H1 (cell line): ENCODE data around the gene TPSB2. TPM values are rescaled to one million over a fixed set of nuclear protein-coding genes. Genes with fewer than 3 reads are reported as not detected.

Source experiments
- CTCF ChIA-PET: fragments of 300-600 bp; sonication (Branson Sonifier 250); formaldehyde crosslinking; loops from one replicate; lab custom pipeline; 2021; ENCODE audit not compliant: partially characterized antibody; lab: Charles Lee
- POLR2A ChIA-PET: fragments of 300-600 bp; sonication (Branson Sonifier 250); formaldehyde crosslinking; loops from one replicate; lab custom pipeline; 2021; ENCODE audit warnings: inconsistent platforms; ENCODE audit not compliant: partially characterized antibody; lab: Charles Lee
- DNase-seq, 2 experiments: peaks; one replicate each; pipeline versions ENCODE4 v3.0.0 to v3.0.0-alpha.2; 2010 to 2022; ENCODE audit warnings: low spot score in 2 of 2, low read depth in 1 of 2, mixed read lengths in 1 of 2
- FAIRE-seq: peaks from 2 replicates; lab custom pipeline; 2011; peaks lifted over from hg19 to GRCh38; lab: Jason Lieb, UNC
- H2AFZ ChIP-seq: 2 replicates; pipeline ENCODE4 v1.8.1; 2012; ENCODE audit warnings: low read length, inconsistent platforms
- H2AK5ac ChIP-seq: 2 replicates; pipeline ENCODE4 v1.6.1; 2013; ENCODE audit warnings: low read depth, low read length
- H2BK120ac ChIP-seq: replicated peaks from 2 replicates; pipeline ENCODE3; 2013; ENCODE audit warnings: low read depth, low read length, inconsistent platforms
- H2BK12ac ChIP-seq: 2 replicates; pipeline ENCODE4 v1.6.1; 2013; ENCODE audit warnings: low read depth, low read length
- H2BK15ac ChIP-seq: 2 replicates; pipeline ENCODE4 v1.6.1; 2013; ENCODE audit warnings: low read length
- H2BK20ac ChIP-seq: 2 replicates; pipeline ENCODE4 v1.6.1; 2013; ENCODE audit warnings: low read length
- H2BK5ac ChIP-seq: 2 replicates; pipeline ENCODE4 v1.6.1; 2013; ENCODE audit warnings: low read depth, low read length
- H3K14ac ChIP-seq: 2 replicates; pipeline ENCODE4 v1.6.1; 2013; ENCODE audit warnings: inconsistent platforms; ENCODE audit not compliant: insufficient read length
- H3K18ac ChIP-seq: 2 replicates; pipeline ENCODE4 v1.6.1; 2013; ENCODE audit warnings: low read length; ENCODE audit errors: extremely low read depth
- H3K23ac ChIP-seq: 2 replicates; pipeline ENCODE4 v1.6.1; 2013; ENCODE audit warnings: inconsistent platforms; ENCODE audit not compliant: insufficient read length
- H3K23me2 ChIP-seq: 2 replicates; pipeline ENCODE4 v1.6.1; 2013; ENCODE audit warnings: low read depth, low read length
- H3K27ac ChIP-seq: 2 replicates; pipeline ENCODE4 v1.6.1; 2011; ENCODE audit warnings: low read depth, low read length, inconsistent platforms
- H3K27me3 ChIP-seq, 4 experiments: replicated peaks in 1 of 4; 1 replicate in 1 of 4; 2 replicates in 3 of 4; pipeline versions ENCODE4 v1.6.1 to v1.8.1; 2011 to 2013; ENCODE audit warnings: low read length in 3 of 4, mild to moderate bottlenecking in 3 of 4, inconsistent platforms in 2 of 4, mixed read lengths in 2 of 4, moderate library complexity in 1 of 4; ENCODE audit not compliant: control insufficient read depth in 3 of 4, insufficient read depth in 3 of 4; ENCODE audit errors: extremely low read depth in 1 of 4
- H3K36me3 ChIP-seq, 4 experiments: 2 replicates each; pipeline versions ENCODE4 v1.6.1 to v1.8.1; 2011 to 2013; ENCODE audit warnings: mild to moderate bottlenecking in 4 of 4, low read length in 3 of 4, moderate library complexity in 2 of 4, control low read depth in 1 of 4, inconsistent platforms in 1 of 4; ENCODE audit not compliant: insufficient read depth in 4 of 4, control insufficient read depth in 2 of 4
- H3K4ac ChIP-seq: replicated peaks from 2 replicates; pipeline ENCODE3; 2013; ENCODE audit warnings: low read length, low read depth, mixed read lengths, inconsistent platforms; ENCODE audit not compliant: insufficient read length
- H3K4me1 ChIP-seq, 4 experiments: replicated peaks in 1 of 4; 1 replicate in 1 of 4; 2 replicates in 3 of 4; pipeline versions ENCODE4 v1.6.1 to v1.8.1; 2011 to 2013; ENCODE audit warnings: low read length in 3 of 4, inconsistent platforms in 2 of 4, mixed read lengths in 1 of 4; ENCODE audit not compliant: insufficient read depth in 4 of 4, control insufficient read depth in 3 of 4
- H3K4me2 ChIP-seq, 2 experiments: 2 replicates each; pipeline versions ENCODE4 v1.6.1 to v1.8.1; 2011 to 2013; ENCODE audit warnings: low read depth in 2 of 2, low read length in 2 of 2, control low read depth in 1 of 2, inconsistent platforms in 1 of 2, mild to moderate bottlenecking in 1 of 2; ENCODE audit not compliant: insufficient read depth in 1 of 2
- H3K4me3 ChIP-seq, 4 experiments: fragments of 200-600, 300-600 bp in 1 of 4; sonication (generic), shearing (Covaris generic), sonication (Bioruptor Twin) in 1 of 4; 2 replicates each; pipeline versions ENCODE4 v1.5.1 to v1.8.1; 2011 to 2016; ENCODE audit warnings: low read length in 4 of 4, low read depth in 3 of 4, control low read depth in 2 of 4, inconsistent platforms in 2 of 4, mild to moderate bottlenecking in 2 of 4, mixed read lengths in 1 of 4, moderate library complexity in 1 of 4; ENCODE audit not compliant: insufficient read depth in 2 of 4; ENCODE audit errors: extremely low read depth in 1 of 4
- H3K56ac ChIP-seq: replicated peaks from 2 replicates; pipeline ENCODE3; 2013; ENCODE audit warnings: low read depth, mild to moderate bottlenecking, mixed read lengths, low read length, inconsistent platforms; ENCODE audit not compliant: insufficient read length
- H3K79me1 ChIP-seq: 2 replicates; pipeline ENCODE4 v1.6.1; 2013; ENCODE audit warnings: low read depth, low read length, control low read depth
- H3K79me2 ChIP-seq, 2 experiments: 2 replicates each; pipeline versions ENCODE4 v1.6.1 to v1.8.1; 2012 to 2013; ENCODE audit warnings: low read length in 2 of 2, mild to moderate bottlenecking in 2 of 2, inconsistent platforms in 1 of 2; ENCODE audit not compliant: insufficient read depth in 2 of 2, control insufficient read depth in 1 of 2
- H3K9ac ChIP-seq, 4 experiments: replicated peaks in 1 of 4; 1 replicate in 1 of 4; 2 replicates in 3 of 4; pipeline versions ENCODE4 v1.6.1 to v1.8.1; 2011 to 2013; ENCODE audit warnings: low read depth in 3 of 4, low read length in 3 of 4, control low read depth in 2 of 4, mild to moderate bottlenecking in 2 of 4, moderate library complexity in 2 of 4, inconsistent platforms in 1 of 4; ENCODE audit errors: extremely low read depth in 1 of 4
- H3K9me3 ChIP-seq, 2 experiments: 2 replicates each; pipeline versions ENCODE4 v1.6.1 to v1.8.1; 2012 to 2013; ENCODE audit warnings: mild to moderate bottlenecking in 2 of 2, moderate library complexity in 2 of 2, control low read depth in 1 of 2, inconsistent platforms in 1 of 2, low read depth in 1 of 2, low read length in 1 of 2, mixed read lengths in 1 of 2; ENCODE audit not compliant: insufficient read depth in 2 of 2
- H4K20me1 ChIP-seq, 2 experiments: replicated peaks in 1 of 2; 2 replicates each; pipeline versions ENCODE3 to v1.8.1; 2011 to 2013; ENCODE audit warnings: inconsistent platforms in 2 of 2, low read length in 2 of 2, mild to moderate bottlenecking in 1 of 2; ENCODE audit not compliant: insufficient read depth in 2 of 2, control insufficient read depth in 1 of 2
- H4K5ac ChIP-seq: 2 replicates; pipeline ENCODE4 v1.6.1; 2013; ENCODE audit warnings: low read length, low read depth, mixed read lengths, inconsistent platforms; ENCODE audit not compliant: insufficient read length
- H4K8ac ChIP-seq: 2 replicates; pipeline ENCODE4 v1.8.0; 2013; ENCODE audit warnings: mild to moderate bottlenecking, moderate library complexity, low read length, inconsistent platforms; ENCODE audit not compliant: insufficient read depth; ENCODE audit errors: extremely low read depth
- H4K91ac ChIP-seq: replicated peaks from 2 replicates; pipeline ENCODE3; 2013; ENCODE audit warnings: low read length, mixed read lengths, inconsistent platforms; ENCODE audit not compliant: insufficient read length
- CBX8 ChIP-seq: fragments of 300-800, 300-1000 bp; sonication (generic); IDR thresholded peaks from 2 replicates; pipeline ENCODE4 v1.7.1; 2016; ENCODE audit warnings: low read depth, low read length, borderline replicate concordance
- CTBP2 ChIP-seq: IDR thresholded peaks from 2 replicates; pipeline ENCODE4 v1.7.0; 2011; ENCODE audit warnings: borderline replicate concordance, mild to moderate bottlenecking, moderate library complexity, mixed read lengths, low read length; ENCODE audit not compliant: insufficient read depth, insufficient read length
- GABPA ChIP-seq: IDR thresholded peaks from 2 replicates; pipeline ENCODE4 v1.6.1; 2011; ENCODE audit warnings: mild to moderate bottlenecking, low read length, moderate library complexity, borderline replicate concordance; ENCODE audit not compliant: insufficient read depth
- JUN ChIP-seq: IDR thresholded peaks from 2 replicates; pipeline ENCODE4 v1.6.1; 2011; ENCODE audit warnings: low read depth, mild to moderate bottlenecking, improper control_type of control experiment, low read length
- MAX ChIP-seq: IDR thresholded peaks from 2 replicates; pipeline ENCODE4 v1.6.1; 2012; ENCODE audit warnings: inconsistent platforms
- POLR2A ChIP-seq, 2 experiments: IDR thresholded peaks; 1 replicate in 1 of 2; 2 replicates in 1 of 2; pipeline ENCODE4 v1.6.1; 2011; ENCODE audit warnings: low read depth in 2 of 2, low read length in 2 of 2, mild to moderate bottlenecking in 2 of 2; ENCODE audit errors: control extremely low read depth in 1 of 2
- SIN3A ChIP-seq, 2 experiments: IDR thresholded peaks in 1 of 2; conservative IDR thresholded peaks in 1 of 2; 2 replicates each; pipeline ENCODE4 v1.6.1; 2011 to 2012; ENCODE audit warnings: low read length in 2 of 2, improper control_type of control experiment in 1 of 2, low read depth in 1 of 2, mild to moderate bottlenecking in 1 of 2
- SP1 ChIP-seq: IDR thresholded peaks from 2 replicates; pipeline ENCODE4 v1.6.1; 2011; ENCODE audit warnings: low read depth, low read length
- SP4 ChIP-seq: IDR thresholded peaks from 2 replicates; pipeline ENCODE4 v1.6.1; 2012; ENCODE audit warnings: low read length, inconsistent platforms
- SRF ChIP-seq: IDR thresholded peaks from 2 replicates; pipeline ENCODE4 v1.6.1; 2011; ENCODE audit warnings: mild to moderate bottlenecking, low read depth, low read length, moderate library complexity
- TCF12 ChIP-seq: IDR thresholded peaks from 2 replicates; pipeline ENCODE4 v1.6.1; 2011; ENCODE audit warnings: low read depth, mild to moderate bottlenecking, low read length
- WGBS, 2 experiments: shearing (Covaris generic) in 1 of 2; methylation state at CpG; one replicate each; pipeline versions ENCODE4 v1.1.6 to v1.1.7; 2013 to 2015; ENCODE audit warnings: low lambda C conversion rate in 2 of 2, mixed read lengths in 2 of 2, inconsistent platforms in 1 of 2, low coverage in 1 of 2, missing lambda C conversion rate in 1 of 2; ENCODE audit not compliant: insufficient replicate concordance in 2 of 2, insufficient coverage in 1 of 2, insufficient read length in 1 of 2; ENCODE audit errors: extremely low coverage in 1 of 2, missing lambda C conversion rate in 1 of 2; 5-methylcytosine and 5-hydroxymethylcytosine counted together
- polyA plus RNA-seq, 7 experiments: library from polyadenylated mRNA; depleted of rRNA in 3 of 7; stranded (reverse) in 5 of 7; unstranded in 2 of 7; fragments of >200 nt in 5 of 7; fragments of 200-250 nt in 2 of 7; gene quantifications; 1 replicate in 5 of 7; 2 replicates in 1 of 7; 4 replicates in 1 of 7; pipeline versions ENCODE4 v1.2.1 to v1.2.3, GENCODE V29; 2011 to 2013; ENCODE audit warnings: missing spikeins in 2 of 7, mixed read lengths in 2 of 7
- total RNA-seq: library from RNA; stranded (reverse); fragmentation: NEBNext Ultra II Directional; extraction: Animal tissue kit (Norgen Biotek cat#: 25700); gene quantifications from 2 replicates; pipeline ENCODE4 v1.2.1, GENCODE V29; 2021

TPSB2 gene
- total and polyA plus RNA-seq, 2 of the 8 experiments (the other 6 are each of a cell fraction or from before 2014, with no cell fraction given): 0.08 TPM; not detected in 1

- H3K18ac ChIP-seq: no peak overlapping the region
- no peak overlapping the region for H2BK5ac ChIP-seq
- H2AFZ ChIP-seq: no peak overlapping the region
- H2AK5ac ChIP-seq: no peak overlapping the region
- H4K8ac ChIP-seq: peak overlapping the region; percentile 68
- H3K23me2 ChIP-seq: no peaks in the 10 kb centered on the region
- H2BK15ac ChIP-seq: no peak overlapping the region
- no peak overlapping the region for H3K27ac ChIP-seq
- H3K9me3 ChIP-seq: no peaks in the 10 kb centered on the region
- peaks cover 0 to 10% of the 10 kb centered on the region in 2 experiments for H4K20me1 ChIP-seq
- no peaks in the 10 kb centered on the region for H3K79me2 ChIP-seq
- no peak overlapping the region for H3K23ac ChIP-seq
- WGBS, 2 experiments: 96% methylated on average over 28 of the region's 55 CpGs; no CpG with 5 or more reads in 1 of the 2 experiments
- H3K4ac ChIP-seq: no peak overlapping the region
- no peak overlapping the region for H2BK12ac ChIP-seq
- no peak overlapping the region for H2BK120ac ChIP-seq
- FAIRE-seq (no peak), DNase-seq (no peak)
- peaks cover 2 to 46% (median 8%) of the 10 kb centered on the region in 4 experiments; a peak in 6 of 8 replicates for H3K36me3 ChIP-seq
- no peak overlapping the region for H3K4me2 ChIP-seq
- no peak overlapping the region for H3K14ac ChIP-seq
- H4K91ac ChIP-seq: no peak overlapping the region
- no peak overlapping the region for H3K4me3 ChIP-seq
- H4K5ac ChIP-seq: no peak overlapping the region
- no peak overlapping the region for H3K56ac ChIP-seq
- H3K9ac ChIP-seq: no peak overlapping the region
- no peaks in the 10 kb centered on the region for H3K79me1 ChIP-seq
- H3K27me3 ChIP-seq: no peaks in the 10 kb centered on the region
- no peak overlapping the region for H2BK20ac ChIP-seq
- CTCF ChIA-PET: no interaction called here
- no peaks in the 10 kb centered on the region for H3K4me1 ChIP-seq
- POLR2A ChIA-PET: interaction anchor here (1.2 kb wide), 1 partner anchor 437 kb away, joined by 4 read pairs; no protein-coding TSS in a partner anchor
- TF ChIP-seq JUN: no peak
- TF ChIP-seq SP4: no peak
- no peak for TF ChIP-seq MAX
- no peak for TF ChIP-seq CTBP2
- no peak for TF ChIP-seq SRF
- no peak for TF ChIP-seq GABPA
- TF ChIP-seq SP1: no peak
- no peak for TF ChIP-seq SIN3A (conservative IDR thresholded peaks at IDR 0.05 in 1 of 2, IDR thresholded peaks at IDR 0.05 in 1 of 2; ENCODE audit: low read depth in 1 of 2, low read length in 2 of 2)
- no peak for TF ChIP-seq CBX8
- no peak for TF ChIP-seq TCF12
- no peak for TF ChIP-seq POLR2A (IDR thresholded peaks at IDR 0.05; ENCODE audit: control extremely low read depth in 1 of 2, low read depth in 2 of 2, low read length in 2 of 2)
These were observed 9.8 kb downstream of the TPSB2 start for GRCh38 chr16:1220098-1220728.
